ENCODE measurements around the gene GAGE13.
"Not testable (repeated sequence)": the region's sequence is repeated elsewhere in the genome, so short reads cannot be mapped to it uniquely, and the experiment has no call there.

DNA sequence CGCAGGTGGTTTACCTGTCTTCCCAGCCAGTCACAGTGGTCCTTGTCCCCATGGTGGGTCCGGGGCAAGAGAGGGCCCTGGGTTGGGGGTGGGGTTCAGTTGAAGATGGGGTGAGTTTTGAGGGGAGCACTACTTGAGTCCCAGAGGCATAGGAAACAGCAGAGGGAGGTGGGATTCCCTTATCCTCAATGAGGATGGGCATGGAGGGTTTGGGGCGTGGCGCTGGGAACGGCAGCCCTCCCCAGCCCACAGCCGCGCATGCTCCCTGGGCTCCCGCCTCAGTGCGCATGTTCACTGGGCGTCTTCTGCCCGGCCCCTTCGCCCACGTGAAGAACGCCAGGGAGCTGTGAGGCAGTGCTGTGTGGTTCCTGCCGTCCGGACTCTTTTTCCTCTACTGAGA is 9.6 kb upstream of the GAGE13 start, which contains the start of gene GAGE12J:
- not testable (repeated sequence) for TF ChIP-seq POLR2A, CTCF (IDR thresholded peaks at IDR 0.05)
